IPS-15b (cell line): ENCODE results near the gene DHX57.
"Not testable (repeated sequence)": the region's sequence is repeated elsewhere in the genome, so short reads cannot be mapped to it uniquely, and the experiment has no call there.

Experiments
- H3K27me3 ChIP-seq: one replicate; pipeline ENCODE4 v1.6.1; 2013; ENCODE audit warnings: low read length; ENCODE audit not compliant: control insufficient read depth, insufficient read depth
- H3K36me3 ChIP-seq: one replicate; pipeline ENCODE4 v1.6.1; 2013; ENCODE audit warnings: low read length; ENCODE audit not compliant: control insufficient read depth, insufficient read depth
- H3K4me1 ChIP-seq: one replicate; pipeline ENCODE4 v1.6.1; 2013; ENCODE audit warnings: mild to moderate bottlenecking, low read length; ENCODE audit not compliant: control insufficient read depth, insufficient read depth
- H3K4me3 ChIP-seq: one replicate; pipeline ENCODE4 v1.5.1; 2013; ENCODE audit warnings: low read depth, low read length
- H3K9ac ChIP-seq: one replicate; pipeline ENCODE4 v1.6.1; 2013; ENCODE audit warnings: low read depth, mild to moderate bottlenecking, low read length
- H3K9me3 ChIP-seq: one replicate; pipeline ENCODE4 v1.6.1; 2013; ENCODE audit warnings: mild to moderate bottlenecking, low read length; ENCODE audit not compliant: control insufficient read depth, insufficient read depth

DHX57 gene

DNA sequence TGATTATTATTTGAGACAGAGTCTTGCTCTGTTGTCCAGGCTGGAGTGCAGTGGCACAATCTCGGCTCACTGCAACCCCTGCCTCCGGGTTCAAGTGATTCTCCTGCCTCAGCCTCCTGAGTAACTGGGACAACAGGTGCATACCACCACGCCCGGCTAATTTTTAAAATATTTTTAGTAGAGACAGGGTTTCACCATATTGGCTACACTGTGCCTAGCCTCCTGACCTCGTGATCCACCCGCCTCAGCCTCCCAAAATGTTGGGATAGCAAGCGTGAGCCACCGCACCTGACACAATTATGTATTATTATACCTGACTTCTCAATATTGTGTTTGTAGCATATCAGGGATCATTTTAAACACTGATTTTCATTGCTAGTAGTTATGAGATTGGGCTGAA is 83.4 kb downstream of the DHX57 start:
- H3K4me1 ChIP-seq, H3K27me3 ChIP-seq, H3K9me3 ChIP-seq, H3K9ac ChIP-seq, H3K4me3 ChIP-seq, H3K36me3 ChIP-seq: not testable (repeated sequence)

DNA sequence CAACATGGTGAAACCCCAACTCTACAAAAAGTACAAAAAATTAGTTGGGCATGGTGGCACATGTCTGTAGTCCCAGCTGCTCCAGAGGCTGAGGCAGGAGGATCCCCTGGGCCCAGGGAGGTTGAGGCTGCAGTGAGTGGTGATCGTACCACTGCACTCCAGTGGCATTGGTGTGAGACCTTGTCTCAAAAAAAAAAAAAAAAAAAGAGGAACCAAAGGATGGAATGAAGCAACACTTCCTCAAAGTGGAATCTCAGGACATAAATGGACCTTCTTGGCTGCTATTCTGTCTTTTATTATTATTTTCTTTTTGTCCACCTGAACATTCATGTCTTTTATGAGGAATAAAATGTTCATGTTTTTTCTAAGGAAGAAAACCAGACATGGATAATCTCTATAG is 84.0 kb downstream of the DHX57 start:
- Histone ChIP-seq H3K4me3 (no peak overlapping the region), H3K9ac (no peak overlapping the region), H3K4me1 (no peaks in the 10 kb centered on the region), H3K9me3 (no peaks in the 10 kb centered on the region), H3K36me3 (no peaks in the 10 kb centered on the region), H3K27me3 (no peaks in the 10 kb centered on the region)

DNA sequence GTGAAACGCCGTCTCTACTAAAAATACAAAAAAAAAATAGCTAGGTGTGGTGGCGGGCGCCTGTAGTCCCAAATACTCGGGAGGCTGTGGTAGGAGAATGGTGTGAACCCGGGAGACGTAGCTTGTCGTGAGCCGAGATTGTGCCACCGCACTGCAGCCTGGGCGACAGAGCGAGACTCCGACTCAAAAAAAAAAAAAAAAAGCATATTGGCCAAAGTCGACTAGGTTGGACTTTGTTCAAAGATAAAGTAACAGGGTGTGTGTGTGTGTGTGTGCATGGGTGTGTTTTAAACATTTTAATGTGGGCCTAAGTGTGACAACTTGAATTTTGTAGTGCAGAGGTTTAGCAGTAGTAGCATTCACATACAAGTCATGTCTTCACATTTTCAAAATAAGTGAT is 86.0 kb downstream of the DHX57 start:
- Histone ChIP-seq H3K36me3 (no peaks in the 10 kb centered on the region), H3K9me3 (no peaks in the 10 kb centered on the region), H3K4me1 (peaks cover 3% of the 10 kb centered on the region), H3K27me3 (no peaks in the 10 kb centered on the region), H3K4me3 (no peak overlapping the region), H3K9ac (no peak overlapping the region)

DNA sequence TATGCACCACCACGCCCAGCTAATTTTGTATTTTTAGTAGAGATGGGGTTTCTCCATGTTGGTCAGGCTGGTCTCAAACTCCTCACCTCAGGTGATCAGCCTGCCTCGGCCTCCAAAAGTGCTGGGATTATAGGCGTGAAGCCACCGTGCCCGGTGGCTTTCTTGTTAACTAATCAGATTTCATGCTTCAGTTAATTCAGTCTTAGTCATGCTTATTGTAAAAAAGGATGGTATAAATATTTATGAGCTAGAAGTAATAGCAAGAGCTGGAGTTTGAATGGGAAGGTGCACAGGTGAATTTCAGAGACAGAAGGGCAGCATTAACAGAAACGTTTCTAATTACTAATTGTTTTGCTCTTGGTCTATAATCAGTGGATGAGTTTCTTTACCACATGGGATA is 87.4 kb downstream of the DHX57 start:
- no peaks in the 10 kb centered on the region for H3K9me3 ChIP-seq
- no peak overlapping the region for H3K9ac ChIP-seq
- H3K4me1 ChIP-seq, result peaks cover 3% of the 10 kb centered on the region
- H3K36me3 ChIP-seq, result no peaks in the 10 kb centered on the region
- no peak overlapping the region for H3K4me3 ChIP-seq
- no peaks in the 10 kb centered on the region for H3K27me3 ChIP-seq

DNA sequence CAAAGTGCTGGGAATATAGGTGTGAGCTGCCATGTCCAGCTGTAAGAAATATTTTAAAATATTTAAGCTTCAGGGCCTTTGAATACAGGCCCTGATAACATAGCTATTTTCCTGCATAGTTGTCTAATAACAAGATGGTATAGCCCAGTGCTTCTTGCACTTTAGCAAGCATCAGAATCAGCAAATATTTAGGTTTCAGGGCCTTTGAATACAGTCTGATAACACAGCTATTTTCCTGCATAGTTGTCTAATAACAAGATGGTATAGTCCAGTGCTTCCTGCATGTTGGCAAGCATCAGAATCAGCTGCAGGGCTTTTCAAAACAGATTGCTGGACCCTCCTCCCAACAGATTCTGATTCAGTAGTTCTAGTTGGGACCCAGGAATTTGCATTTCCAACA is 92.1 kb downstream of the DHX57 start:
- Histone ChIP-seq H3K36me3 (peaks cover 3% of the 10 kb centered on the region), H3K4me3 (no peak overlapping the region), H3K27me3 (no peaks in the 10 kb centered on the region), H3K9me3 (no peaks in the 10 kb centered on the region), H3K9ac (no peak overlapping the region), H3K4me1 (peaks cover 3% of the 10 kb centered on the region)

DNA sequence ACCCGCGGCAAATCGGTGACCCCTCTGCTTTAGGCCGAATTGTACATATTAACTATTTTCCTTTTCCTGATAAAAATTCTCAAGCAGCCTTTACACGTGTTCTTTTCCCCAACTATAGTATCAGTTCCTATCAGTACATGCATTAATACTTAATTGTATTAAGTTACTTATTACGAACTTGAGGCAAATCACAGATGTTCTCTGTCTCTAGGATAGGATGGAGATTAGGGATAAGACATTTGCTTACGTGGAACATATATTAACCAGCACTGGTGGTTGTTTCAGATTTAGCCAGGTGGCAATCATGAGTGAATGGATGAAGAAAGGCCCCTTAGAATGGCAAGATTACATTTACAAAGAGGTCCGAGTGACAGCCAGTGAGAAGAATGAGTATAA is 97.0 kb downstream of the DHX57 start:
- H3K36me3 ChIP-seq, result peaks cover 3% of the 10 kb centered on the region
- peaks cover 2% of the 10 kb centered on the region for H3K27me3 ChIP-seq
- peak overlapping the region; percentile 80 for H3K9ac ChIP-seq
- H3K4me1 ChIP-seq, result no peaks in the 10 kb centered on the region
- H3K4me3 ChIP-seq, result peak overlapping the region; percentile 80
- H3K9me3 ChIP-seq, result no peaks in the 10 kb centered on the region

DNA sequence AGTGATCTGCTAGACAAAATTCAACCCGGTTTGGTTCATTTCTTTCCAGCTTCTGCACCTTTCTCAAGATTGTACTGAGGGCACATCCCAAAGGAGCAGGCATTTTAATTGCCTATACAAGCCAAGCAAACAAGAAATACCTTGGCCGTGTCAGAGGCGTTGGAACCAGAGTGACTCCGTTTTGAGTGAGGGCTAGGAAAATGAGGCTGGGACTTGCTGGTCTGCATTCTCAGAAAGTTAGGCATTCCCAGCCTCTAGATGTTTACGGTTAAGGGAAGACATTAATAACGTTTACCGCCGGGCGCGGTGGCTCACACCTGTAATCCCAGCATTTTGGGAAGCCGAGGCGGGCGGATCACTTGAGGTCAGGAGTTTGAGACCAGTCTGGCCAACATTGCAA is 99.2 kb downstream of the DHX57 start:
- Histone ChIP-seq H3K27me3 (peaks cover 2% of the 10 kb centered on the region), H3K36me3 (no peaks in the 10 kb centered on the region), H3K9me3 (no peaks in the 10 kb centered on the region), H3K9ac (no peak overlapping the region), H3K4me3 (no peak overlapping the region), H3K4me1 (no peaks in the 10 kb centered on the region)

DNA sequence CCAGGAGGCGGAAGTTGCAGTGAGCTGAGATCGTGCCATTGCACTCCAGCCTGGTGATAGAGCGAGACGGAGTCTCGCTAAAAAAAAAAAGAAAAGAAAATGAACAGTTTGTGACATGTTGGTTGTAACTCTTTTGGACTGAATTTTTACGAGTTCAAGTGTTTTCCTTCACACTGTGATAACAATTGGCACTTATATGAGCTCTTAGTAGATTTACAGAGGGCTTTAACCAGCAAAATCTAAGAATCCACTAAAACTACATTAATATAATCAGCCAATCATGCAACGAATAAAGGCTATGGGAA is 99.9 kb downstream of the DHX57 start:
- no peaks in the 10 kb centered on the region for H3K4me1 ChIP-seq
- H3K9me3 ChIP-seq, result no peaks in the 10 kb centered on the region
- no peak overlapping the region for H3K4me3 ChIP-seq
- no peak overlapping the region for H3K9ac ChIP-seq
- peaks cover 2% of the 10 kb centered on the region for H3K27me3 ChIP-seq
- no peaks in the 10 kb centered on the region for H3K36me3 ChIP-seq

DNA sequence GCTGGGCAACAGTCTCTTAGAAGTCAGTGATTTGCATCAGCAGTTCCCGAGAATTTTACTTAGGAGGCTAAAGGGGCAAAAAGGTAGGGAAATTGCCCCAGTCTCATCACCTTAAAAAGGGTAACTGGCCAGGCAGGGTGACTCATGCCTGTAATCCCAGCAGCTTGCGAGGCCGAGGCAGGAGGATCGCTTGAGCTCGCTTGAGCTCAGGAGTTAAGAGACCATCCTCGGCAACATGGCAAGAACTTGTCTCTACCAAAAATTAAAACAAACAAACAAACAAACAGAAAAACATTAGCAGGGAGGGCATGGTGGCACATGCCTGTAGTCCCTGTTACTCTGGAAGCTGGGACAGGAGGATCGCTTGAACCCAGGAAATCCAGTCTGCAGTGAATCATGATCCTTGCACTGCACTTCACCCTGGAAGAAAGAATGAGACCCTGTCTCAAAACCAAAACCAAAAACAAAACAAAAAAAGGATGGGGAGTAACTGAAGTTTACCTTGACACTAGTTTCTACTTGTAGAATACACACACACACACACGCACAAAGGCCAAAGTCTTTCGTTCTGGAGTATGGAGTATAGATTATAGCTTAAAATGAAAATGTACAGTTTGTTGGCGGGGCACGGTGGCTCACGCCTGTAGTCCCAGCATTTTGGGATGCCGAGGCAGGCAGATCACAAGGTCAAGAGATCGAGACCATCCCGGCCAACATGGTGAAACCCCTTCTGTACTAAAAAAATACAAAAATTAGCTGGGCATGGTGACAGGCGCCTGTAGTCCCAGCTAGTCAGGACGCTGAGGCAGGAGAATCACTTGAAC is 100.4 kb downstream of the DHX57 start:
- Histone ChIP-seq H3K27me3 (peaks cover 2% of the 10 kb centered on the region), H3K4me3 (no peak overlapping the region), H3K9me3 (no peaks in the 10 kb centered on the region), H3K36me3 (no peaks in the 10 kb centered on the region), H3K9ac (no peak overlapping the region), H3K4me1 (no peaks in the 10 kb centered on the region)

DNA sequence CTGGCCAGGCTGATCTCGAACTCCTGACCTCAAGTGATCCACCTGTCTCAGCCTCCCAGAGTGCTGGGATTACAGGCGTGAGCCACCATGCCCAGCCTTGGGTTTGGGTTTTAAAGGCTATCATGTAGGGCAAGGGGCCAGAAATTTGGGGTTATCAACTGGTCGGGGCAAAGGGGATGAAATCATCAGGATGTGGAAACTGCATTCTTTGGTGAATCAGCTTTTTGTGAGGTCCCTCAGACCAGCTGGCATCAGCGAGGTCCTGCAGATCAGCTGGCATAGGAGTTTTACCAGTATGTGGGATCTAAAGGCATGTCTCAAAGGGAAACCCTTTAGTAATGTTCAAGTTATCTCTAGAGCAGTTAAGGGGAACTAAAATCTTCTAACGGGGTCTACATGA is 104.1 kb downstream of the DHX57 start:
- Histone ChIP-seq H3K9me3 (no peaks in the 10 kb centered on the region), H3K9ac (no peak overlapping the region), H3K27me3 (peaks cover 2% of the 10 kb centered on the region), H3K36me3 (no peaks in the 10 kb centered on the region), H3K4me1 (no peaks in the 10 kb centered on the region), H3K4me3 (no peak overlapping the region)

DNA sequence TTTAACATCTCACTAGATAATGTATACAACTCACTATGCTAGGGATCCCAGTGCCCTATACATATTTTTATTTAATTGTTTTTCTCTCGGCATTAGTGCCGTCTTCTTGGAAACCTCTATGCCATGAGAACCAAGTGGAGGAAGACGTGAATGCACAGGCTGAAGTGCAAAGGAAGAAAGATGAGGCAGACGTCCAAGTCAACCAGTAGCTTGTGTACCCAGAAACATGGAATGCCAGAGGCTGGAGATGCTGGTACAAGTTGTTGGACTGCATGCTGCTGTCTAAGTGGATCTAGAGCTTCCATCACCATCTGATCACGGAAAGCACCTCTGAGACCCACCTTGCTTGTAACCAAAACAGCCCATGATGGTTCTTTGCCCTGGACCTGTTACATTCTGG is 110.2 kb downstream of the DHX57 start:
- no peak overlapping the region for H3K9ac ChIP-seq
- no peak overlapping the region for H3K4me3 ChIP-seq
- no peaks in the 10 kb centered on the region for H3K27me3 ChIP-seq
- H3K4me1 ChIP-seq, result no peaks in the 10 kb centered on the region
- no peaks in the 10 kb centered on the region for H3K9me3 ChIP-seq
- no peaks in the 10 kb centered on the region for H3K36me3 ChIP-seq

DNA sequence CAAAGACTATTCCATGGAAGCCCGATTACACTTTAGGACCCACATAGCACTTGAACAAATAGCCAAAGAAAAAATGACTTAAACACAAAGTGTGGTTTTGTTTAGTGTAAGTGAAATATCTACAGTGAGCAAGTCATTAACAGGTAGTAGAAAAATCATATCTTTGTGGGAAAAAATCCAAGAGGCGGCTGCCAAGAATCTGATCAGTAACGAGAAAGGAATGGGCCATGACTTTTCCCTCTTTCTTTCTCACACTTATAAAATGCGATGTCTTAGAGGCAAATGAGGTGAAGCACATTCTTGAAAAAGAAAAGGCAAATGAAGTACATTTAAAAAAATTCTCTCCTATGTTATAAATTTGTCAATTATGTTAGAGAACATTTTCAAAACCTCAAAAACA is 110.6 kb downstream of the DHX57 start:
- Histone ChIP-seq H3K9ac (no peak overlapping the region), H3K27me3 (no peaks in the 10 kb centered on the region), H3K4me3 (no peak overlapping the region), H3K9me3 (no peaks in the 10 kb centered on the region), H3K36me3 (no peaks in the 10 kb centered on the region), H3K4me1 (no peaks in the 10 kb centered on the region)
